Right ventricle myocardium inferior (tissue), 1 donor: ENCODE data around the gene IL23A. TPM values are rescaled to one million over a fixed set of nuclear protein-coding genes. Genes with fewer than 3 reads are reported as not detected.
A peak's percentile ranks its signal among the peaks of the same experiment; 100 is the strongest.
"Not testable (repeated sequence)": the region's sequence is repeated elsewhere in the genome, so short reads cannot be mapped to it uniquely, and the experiment has no call there.

Experiments used
- ATAC-seq: fragments of 200-7000 bp; cut with Tn5 transposase; one replicate; pipeline ENCODE4 v1.9.1; 2020; ENCODE audit warnings: mild to moderate bottlenecking, moderate library complexity
- DNase-seq: peaks from one replicate; pipeline ENCODE4 v3.0.0; 2021; ENCODE audit errors: missing footprints
- intact Hi-C: fragments of 100-400 bp; cut with DNase I; formaldehyde crosslinking; loops from one replicate; pipeline ENCODE4 v1.11.0; 2022
- total RNA-seq: library from RNA; stranded (reverse); fragmentation: NEBNext Ultra II Directional; extraction: Animal tissue kit (Norgen Biotek cat#: 25700); gene quantifications from one replicate; pipeline ENCODE4 v1.2.1, GENCODE V29; 2021
- donor health status: DM: no; HTN: yes; CAD: no; lungs with severe emphysema.

Gene IL23A
- total RNA-seq, 1 donor from 2014 or later = not detected

DNA sequence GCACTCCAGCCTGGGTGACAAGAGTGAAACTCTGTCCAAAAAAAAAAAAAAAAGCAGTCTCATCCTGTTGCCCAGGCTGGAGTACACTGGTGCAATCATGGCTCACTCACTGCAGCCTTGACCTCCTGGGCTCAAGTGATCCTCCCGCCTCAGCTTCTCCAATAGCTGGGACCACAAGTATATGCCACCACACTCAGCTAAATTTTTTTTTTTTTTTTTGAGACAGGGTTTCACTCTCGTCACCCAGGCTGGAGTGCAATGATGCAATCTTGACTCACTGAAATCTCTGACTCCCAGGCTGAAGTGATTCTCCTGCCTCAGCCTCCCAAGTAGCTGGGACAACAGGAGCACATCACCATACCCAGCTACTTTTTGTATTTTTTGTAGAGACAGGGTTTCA is 17.7 kb upstream of the IL23A start:
- no peak for ATAC-seq
- intact Hi-C loops = no loop called here
- no peak for DNase-seq

- ATAC-seq, DNase-seq, intact Hi-C loops: not testable (repeated sequence)
These were observed 17.1 kb upstream of the IL23A start for GRCh38 chr12:56321610-56322009.

GRCh38 chr12:56324206-56324605 is 14.5 kb upstream of the IL23A start:
- DNase-seq = no peak
- ATAC-seq = no peak
- intact Hi-C loops = no loop called here

DNA sequence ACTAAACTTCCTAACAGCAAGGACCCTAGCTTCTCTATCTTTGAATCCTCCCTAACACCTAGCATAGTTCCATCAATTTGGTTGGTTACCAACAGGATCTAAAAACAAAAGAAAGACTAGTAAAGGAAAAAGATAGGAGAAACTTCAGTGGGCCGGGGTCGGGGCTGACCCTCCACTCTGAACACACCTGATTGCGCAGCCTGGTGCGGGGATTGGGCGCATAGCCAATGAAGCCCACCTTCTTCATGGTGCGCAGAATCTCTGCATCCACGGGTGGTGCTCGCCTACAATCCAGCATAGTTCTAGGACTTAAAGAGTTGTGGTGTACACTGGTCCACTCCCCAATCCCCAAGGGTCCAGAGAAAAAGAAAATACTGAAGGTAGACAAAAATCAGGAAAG is 12.6 kb upstream of the IL23A start:
- DNase-seq = no peak
- intact Hi-C loops = no loop called here
- ATAC-seq = no peak

GRCh38 chr12:56326533-56326932 is 12.2 kb upstream of the IL23A start:
- intact Hi-C loops = no loop called here
- no peak for ATAC-seq
- DNase-seq = no peak

GRCh38 chr12:56330936-56331490 is 7.7 kb upstream of the IL23A start:
- DNase-seq = no peak
- intact Hi-C loops = no loop called here
- ATAC-seq = no peak

DNA sequence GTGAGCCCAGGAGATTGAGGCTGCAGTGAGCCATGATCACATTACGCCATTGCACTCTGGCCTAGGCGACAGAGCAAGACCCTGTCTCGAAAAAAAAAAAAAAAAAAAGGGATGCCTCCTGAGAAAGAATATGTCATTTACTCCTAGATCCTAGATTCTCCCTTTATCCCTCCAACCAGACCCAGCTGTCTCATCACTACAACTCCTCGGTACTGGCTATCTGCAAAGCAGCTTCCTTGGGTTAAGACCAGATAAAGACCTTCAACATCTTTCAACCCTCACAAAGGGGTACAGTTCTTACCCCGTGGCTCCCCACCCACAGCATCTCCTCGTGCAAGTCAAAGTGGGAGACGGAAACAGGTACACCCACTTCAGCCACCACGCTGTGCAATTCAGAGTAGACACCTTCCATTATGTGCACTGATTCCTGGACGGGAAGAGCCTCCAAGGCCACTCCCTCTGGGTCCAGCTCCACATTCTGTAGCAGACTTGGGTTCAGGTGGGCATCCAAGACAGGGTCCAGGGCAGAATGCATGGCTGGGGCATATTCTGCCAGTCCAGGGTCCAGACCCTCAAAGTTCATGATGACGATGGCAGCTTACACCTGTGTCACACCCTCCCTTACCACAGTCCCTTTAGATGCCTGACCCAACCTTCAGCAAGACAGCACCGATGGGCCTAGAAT is 6.0 kb upstream of the IL23A start:
- intact Hi-C loops = no loop called here
- DNase-seq (no peak), ATAC-seq (no peak)

DNA sequence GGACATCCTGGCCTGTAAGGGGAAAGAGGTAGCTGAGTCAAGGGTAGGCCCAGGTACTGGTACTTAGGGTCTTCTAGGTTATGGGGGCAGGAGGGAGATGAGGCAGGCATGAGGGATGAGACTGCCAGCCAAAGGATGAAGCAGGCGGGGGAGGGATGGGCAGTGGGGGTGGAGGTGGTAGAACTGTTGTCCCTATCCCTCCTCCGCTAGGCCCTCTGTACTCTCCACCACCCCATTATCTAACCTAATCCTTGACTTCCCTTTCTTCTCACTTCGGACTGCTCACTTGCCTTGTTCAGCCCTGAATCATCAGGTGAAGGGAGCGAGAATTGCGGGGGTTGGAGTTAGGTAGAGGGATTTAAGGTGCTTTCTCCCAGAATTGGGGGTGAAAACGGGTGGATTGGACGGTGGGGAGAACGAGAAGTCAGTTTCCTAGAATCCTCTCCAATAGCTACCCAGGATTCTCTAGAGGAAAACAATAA is 5.4 kb upstream of the IL23A start:
- DNase-seq (no peak), ATAC-seq (no peak)
- intact Hi-C loops = no loop called here

DNA sequence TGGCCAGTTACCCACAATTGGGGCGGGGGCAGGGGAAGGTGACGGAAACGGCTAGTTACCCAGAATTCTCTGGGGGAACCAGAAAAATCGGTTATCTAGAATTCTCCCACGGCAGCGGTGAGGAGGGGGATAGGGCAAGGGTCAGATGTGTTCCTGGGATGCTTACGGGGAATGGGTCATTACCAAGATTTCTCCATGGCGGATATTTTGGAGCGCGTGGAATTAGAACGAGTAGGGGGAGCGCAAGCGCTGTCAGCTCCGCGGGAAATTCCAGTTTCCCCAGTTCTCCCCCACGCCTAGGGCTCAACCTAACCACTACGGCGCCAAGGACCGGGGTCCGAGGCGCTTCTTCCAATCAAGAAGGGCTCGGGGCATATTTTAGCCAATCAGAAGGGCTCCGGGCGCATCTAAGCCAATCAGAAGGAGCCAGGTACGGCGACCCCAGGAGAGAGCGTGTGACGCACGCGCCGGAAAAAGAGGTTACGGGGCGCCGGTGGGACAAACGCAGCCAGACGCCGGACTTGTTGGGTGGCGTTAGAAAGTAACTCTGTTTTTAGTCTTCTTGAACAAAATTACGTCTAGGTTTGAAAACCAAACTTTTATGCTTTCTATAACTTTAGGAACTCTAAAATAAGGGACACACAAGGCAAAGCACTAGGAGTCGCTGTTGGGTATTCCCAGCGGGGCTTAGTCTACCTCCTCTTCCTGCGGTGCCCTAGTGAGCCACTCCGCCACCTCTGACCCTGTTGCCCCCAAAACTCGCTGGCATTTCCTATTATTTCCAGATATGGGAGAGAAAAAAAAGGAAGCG is 4.8 kb upstream of the IL23A start, which contains the start of gene PAN2:
Gene PAN2, minus strand, starts transcription at position 322 of the 811 bp plus-strand sequence. CDS start 906 bp downstream, outside the sequence.
- ATAC-seq (peak; percentile 99), DNase-seq (peak; percentile 97)
- intact Hi-C loops = no loop called here

DNA sequence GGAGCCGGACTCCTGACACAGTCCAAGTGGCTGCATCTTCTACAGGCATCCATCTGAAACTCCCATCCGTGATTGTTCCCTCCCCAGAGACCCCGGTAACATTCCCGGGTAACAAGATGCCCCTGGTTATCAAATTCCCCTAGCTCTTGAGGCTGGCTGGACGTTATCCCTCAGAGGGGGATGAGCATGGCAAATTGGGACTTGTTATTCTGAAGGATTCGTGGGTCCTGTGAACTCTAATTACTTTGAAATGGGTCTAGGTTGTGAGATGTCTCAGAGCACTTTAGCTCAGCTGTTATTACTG is 4.2 kb upstream of the IL23A start:
- intact Hi-C loops = no loop called here
- no peak for DNase-seq
- no peak for ATAC-seq

GRCh38 chr12:56335527-56335926 is 3.2 kb upstream of the IL23A start:
- ATAC-seq, intact Hi-C loops, DNase-seq: not testable (repeated sequence)

GRCh38 chr12:56336361-56337167 is 2.1 kb upstream of the IL23A start:
- intact Hi-C loops = no loop called here
- ATAC-seq (no peak), DNase-seq (no peak)

DNA sequence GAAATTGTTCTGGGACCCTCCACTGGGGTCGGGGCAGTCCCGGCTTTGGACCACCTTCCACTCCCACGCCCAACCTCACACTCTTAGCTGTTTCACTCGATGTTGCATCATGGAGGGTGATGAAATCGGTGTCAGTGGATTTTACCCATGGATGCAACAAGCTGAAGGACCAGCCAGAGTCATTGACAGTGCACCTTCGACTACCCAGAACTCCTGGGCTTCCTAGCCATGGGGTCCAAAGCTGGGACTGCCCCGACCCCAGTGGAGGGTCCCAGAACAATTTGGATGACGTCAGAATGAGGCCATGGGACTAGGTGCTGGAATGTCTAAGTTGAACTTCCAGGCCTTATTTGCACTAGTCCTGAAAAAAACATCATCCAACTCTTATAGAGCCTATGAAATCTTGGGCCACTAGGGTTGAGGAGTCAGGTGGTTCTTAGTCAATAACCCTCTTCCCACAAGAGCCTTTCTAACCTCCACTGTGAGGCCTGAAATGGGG is 882 bp upstream of the IL23A start:
- DNase-seq (no peak), ATAC-seq (no peak)
- intact Hi-C loops = no loop called here

DNA sequence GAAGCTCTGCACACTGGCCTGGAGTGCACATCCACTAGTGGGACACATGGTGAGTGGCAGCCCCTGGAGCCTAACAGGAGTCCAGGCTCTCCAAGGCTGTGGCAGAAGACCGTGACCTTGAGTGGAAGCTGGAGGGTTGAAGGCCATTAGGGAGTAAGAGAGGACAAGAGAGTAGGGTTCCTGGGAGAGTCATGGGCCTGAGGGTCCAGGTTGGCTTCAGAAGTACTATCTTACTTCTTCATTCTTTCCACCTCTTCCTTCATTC is 406 bp downstream of the IL23A start:
- intact Hi-C loops = no loop called here
- DNase-seq = no peak
- no peak for ATAC-seq

GRCh38 chr12:56341616-56342015 is 2.9 kb downstream of the IL23A start:
- ATAC-seq = no peak
- intact Hi-C loops = no loop called here

GRCh38 chr12:56342290-56342689 is 3.6 kb downstream of the IL23A start:
- intact Hi-C loops, ATAC-seq, DNase-seq: not testable (repeated sequence)

More at GRCh38 chr12:56341616-56342015, 2.9 kb downstream of the IL23A start:
- DNase-seq = no peak

DNA sequence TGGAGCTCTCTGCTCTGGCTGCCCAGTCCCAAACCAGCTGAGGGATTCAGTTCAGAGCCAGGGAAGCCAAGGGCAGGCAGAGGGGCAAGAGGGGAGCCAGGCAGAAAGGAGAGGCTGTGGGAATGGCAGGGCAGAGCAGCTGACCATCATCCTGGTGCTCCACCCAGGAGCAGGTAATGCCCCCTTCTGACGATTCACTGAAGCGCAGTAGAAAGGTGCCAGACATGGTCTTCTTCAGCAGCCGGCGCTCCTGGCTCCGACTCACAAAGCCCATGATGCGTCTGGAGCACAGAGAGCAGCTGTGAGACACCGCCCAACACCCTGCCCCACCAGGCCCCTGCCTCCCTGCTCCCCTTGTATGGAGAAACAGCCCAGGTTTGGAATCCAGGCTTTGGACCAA is 8.0 kb downstream of the IL23A start:
- intact Hi-C loops = no loop called here
- DNase-seq (no peak), ATAC-seq (no peak)

GRCh38 chr12:56347255-56347654 is 8.6 kb downstream of the IL23A start:
- ATAC-seq, intact Hi-C loops, DNase-seq: not testable (repeated sequence)

DNA sequence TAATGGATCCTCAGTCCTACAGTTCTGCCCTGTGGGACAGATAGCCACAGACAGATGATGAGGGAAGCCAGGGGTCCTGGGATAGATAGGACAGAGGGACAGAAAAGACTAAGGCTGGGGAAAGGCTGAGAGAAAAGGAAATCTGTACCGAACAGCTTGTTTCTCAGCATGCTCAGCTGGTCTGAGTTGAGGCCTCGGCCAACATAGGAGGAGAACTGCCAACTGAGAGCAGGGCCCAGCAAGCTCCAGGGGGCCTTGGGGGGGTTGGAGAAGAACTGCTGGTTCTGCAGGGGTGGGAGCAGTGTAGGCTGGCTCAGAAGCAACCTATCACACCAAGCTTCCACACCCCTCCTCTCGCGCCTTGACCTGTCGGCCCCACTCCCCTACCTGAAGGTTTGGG is 10.1 kb downstream of the IL23A start:
- intact Hi-C loops = no loop called here
- DNase-seq (no peak), ATAC-seq (no peak)
